NCI-H2081 treated with DMSO at 0.1 percent for 48 hours (cell line): ENCODE data around the gene DNAJC17.

Source experiments
- DNase-seq: peaks from one replicate; lab custom pipeline; 2025; lab: John Stamatoyannopoulos, UW

The DNAJC17 gene

GRCh38 chr15:40830884-40831283, 23.6 kb upstream of the DNAJC17 start:
- peak; percentile 87 for DNase-seq

DNA sequence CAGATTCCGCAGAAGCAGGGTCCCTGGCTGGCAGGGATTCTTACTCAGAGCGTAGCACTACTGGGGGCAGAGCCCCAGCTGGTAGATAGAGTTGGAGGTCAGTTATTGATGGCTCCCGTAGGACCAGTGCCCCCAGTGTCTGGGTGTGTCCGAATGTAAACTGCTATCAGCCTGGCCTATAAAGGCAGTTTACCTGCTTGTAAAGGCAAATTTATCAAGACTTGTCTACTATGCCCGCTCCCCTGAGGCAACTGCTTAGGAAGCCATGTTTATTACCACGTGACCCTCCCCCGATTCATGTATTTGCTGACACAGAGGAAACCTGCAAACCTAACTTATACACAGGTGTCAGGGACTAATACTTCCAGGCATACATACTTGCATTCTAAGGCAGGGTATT, 21.8 kb upstream of the DNAJC17 start:
- no peak for DNase-seq

DNA sequence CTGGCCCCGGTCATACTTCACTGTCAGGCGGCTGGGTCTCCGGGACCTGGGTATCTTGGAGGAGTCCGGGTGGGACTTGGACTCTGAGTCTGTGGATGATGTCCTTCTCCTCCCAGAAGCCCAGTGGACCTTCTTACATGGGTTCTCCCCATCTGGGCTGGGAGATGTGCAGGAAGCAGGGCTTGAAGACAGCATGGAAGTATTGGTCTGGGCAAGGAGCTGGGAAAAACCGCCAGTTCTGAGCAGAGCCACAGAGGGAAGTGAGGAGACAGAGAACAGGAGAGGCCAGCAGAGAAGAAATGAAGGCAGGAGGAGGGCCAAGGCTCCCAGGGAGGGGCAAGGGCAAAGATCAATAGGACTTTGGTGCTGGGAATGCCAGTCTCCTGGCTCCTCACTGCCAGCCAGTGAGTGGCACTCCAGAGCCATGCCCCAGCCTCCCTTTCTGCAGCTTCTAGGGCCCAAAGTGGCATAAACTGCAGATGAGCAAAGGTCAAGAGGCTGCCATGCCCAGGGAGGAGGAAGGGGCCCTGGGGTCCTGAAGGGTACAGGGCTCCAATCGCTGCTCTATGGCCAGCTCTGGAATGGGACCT, 21.3 kb upstream of the DNAJC17 start, which contains the start of gene PPP1R14D:
Gene PPP1R14D, minus strand, starts transcription at position 262 of the 590 bp plus-strand sequence. Its CDS starts 67 bp downstream, at position 195.
- DNase-seq, result no peak

- no peak for DNase-seq
Observed at GRCh38 chr15:40826423-40827075, 19.3 kb upstream of the DNAJC17 start.

- no peak for DNase-seq
Observed at GRCh38 chr15:40825661-40826422, 18.6 kb upstream of the DNAJC17 start.

GRCh38 chr15:40823572-40824343, 16.5 kb upstream of the DNAJC17 start:
- no peak for DNase-seq

DNA sequence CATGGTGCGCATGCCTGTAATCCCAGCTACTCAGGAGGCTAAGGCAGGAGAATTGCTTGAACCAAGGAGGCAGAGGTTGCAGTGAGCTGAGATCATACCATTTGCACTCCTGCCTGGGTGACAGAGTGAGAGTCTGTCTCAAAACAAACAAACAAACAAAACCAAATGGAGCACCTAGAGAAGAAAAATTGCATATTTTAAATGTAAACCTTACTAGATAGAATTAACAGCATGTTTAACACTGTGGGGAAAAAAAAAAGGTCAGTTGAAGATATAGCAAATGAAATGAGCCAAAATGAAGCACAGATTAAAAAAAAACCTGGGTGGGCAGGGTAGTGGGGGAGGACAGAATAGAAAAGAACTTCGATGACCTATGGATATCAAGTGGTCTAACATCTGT, 13.9 kb upstream of the DNAJC17 start:
- DNase-seq, result no peak

DNA sequence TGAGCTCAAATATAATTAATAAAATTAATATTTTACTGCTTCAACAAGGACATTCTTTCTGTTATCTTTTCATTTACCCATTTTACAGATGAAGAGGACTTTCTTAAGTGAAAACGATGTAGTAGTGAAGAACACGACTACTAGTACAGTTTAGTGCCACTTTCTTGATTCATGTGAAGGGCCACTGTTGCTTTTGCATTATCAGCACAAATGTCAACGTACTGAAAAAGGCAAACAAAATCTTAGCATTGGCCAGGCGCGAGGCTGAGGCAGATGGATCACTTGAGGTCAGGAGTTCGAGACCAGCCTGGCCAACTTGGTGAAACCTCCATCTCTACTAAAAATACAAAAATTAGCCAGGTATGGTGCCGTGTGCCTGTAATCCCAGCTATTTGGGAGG, 11.8 kb upstream of the DNAJC17 start:
- DNase-seq, result no peak

DNA sequence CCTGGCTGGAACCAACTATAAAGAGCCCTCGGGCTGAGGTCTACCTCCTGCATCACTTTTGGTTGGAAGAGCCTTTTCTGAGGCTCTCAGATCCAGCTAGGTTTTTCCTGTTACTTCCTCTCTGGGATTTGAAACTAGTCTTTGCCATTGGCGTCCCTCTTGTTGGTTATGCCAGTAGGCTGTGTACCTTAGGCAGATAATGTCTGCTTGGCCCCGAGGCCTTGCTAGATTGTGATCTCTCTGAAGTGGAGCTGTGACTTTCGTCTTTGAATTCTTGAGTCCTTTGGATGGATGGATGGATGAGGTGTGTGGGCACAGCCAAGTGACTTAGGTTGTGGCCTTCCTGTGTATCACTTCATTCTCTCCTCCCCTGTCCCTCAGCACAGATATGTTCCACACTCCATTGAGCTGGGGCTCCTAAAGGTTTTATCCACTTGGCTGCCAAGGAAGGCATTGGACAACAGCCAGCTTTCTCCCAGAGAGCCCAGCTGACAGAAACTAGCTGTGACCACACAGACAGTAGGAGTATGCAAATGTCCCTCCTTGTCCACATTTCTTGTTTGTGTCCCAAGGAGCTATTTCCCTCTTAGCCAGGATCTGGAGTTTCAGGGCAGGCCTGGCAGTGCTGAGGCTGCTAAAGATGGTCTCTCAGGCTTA, 7.9 kb upstream of the DNAJC17 start:
- DNase-seq, result no peak

GRCh38 chr15:40812721-40813425, 5.6 kb upstream of the DNAJC17 start:
- no peak for DNase-seq

DNA sequence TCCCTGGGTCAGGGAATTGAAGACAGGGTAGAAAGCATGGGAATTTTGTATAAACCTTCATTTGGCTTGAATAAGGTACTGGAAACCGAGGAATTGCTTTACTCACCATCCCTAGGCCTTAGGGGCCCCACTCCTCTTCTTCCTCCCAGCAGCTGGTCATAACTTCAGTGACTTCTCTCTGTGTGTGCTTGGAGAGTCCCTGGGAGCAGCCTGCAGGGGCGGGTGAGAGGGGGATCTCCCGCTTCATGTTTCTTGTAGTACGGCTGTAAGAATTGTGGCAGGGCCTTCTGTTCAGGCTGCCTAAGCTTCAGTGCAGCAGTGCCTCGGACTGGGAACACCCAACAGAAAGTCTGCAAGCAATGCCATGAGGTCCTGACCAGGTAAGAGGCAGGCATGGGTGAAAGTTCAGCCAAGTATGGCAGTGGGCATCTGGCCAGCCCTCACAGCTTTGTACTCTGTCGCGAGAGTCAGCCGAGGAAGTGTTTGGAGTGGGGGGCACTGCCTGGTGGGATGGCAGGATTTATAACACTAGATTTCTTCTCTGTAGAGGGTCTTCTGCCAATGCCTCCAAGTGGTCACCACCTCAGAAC, 1.7 kb upstream of the DNAJC17 start:
- DNase-seq, result no peak

- DNase-seq, result no peak
Observed at GRCh38 chr15:40807888-40808461, 702 bp upstream of the DNAJC17 start.

DNA sequence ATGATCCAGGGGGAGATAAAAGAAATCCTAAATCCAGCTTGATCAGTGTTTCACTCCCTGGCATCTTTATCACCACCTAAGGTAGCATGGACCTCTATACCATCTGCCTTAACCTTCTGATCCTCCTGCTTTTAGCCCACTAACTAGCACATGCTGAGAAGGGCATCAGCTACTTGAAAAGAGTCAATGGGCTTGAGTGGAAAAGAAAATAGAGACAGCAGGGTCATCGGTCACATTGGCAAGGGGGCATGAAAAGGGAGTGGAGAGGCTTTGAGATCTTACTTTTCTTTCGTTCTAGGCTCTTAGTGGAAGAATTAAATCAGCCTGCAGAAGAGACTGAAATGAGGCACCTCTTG, 623 bp downstream of the DNAJC17 start:
- DNase-seq, result no peak

- DNase-seq, result no peak
Observed at GRCh38 chr15:40803688-40804087, 3.6 kb downstream of the DNAJC17 start.

- DNase-seq, result no peak
Observed at GRCh38 chr15:40803076-40803475, 4.2 kb downstream of the DNAJC17 start.

- no peak for DNase-seq
Observed at GRCh38 chr15:40799523-40799922, 7.8 kb downstream of the DNAJC17 start.

GRCh38 chr15:40796512-40796911, 10.8 kb downstream of the DNAJC17 start:
- DNase-seq, result no peak

DNA sequence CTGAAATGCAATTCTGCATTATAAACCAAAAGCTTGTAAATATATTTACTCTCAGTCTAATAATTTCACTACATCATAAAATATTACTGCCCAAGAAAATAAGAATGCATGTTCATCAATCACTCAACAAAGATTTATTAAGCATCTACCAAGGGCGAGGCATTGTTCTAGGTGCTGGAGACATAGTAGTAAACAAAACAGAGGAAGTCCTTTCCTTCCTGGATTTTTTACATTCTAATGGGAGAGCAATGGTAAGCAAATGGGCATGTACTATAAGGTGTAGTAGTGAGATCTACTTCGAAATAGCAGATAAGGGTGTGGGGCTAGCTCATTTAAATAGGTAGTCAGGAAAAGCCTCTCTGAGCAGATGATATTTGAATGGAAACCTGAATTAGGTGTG, 11.2 kb downstream of the DNAJC17 start:
- DNase-seq, result no peak

DNA sequence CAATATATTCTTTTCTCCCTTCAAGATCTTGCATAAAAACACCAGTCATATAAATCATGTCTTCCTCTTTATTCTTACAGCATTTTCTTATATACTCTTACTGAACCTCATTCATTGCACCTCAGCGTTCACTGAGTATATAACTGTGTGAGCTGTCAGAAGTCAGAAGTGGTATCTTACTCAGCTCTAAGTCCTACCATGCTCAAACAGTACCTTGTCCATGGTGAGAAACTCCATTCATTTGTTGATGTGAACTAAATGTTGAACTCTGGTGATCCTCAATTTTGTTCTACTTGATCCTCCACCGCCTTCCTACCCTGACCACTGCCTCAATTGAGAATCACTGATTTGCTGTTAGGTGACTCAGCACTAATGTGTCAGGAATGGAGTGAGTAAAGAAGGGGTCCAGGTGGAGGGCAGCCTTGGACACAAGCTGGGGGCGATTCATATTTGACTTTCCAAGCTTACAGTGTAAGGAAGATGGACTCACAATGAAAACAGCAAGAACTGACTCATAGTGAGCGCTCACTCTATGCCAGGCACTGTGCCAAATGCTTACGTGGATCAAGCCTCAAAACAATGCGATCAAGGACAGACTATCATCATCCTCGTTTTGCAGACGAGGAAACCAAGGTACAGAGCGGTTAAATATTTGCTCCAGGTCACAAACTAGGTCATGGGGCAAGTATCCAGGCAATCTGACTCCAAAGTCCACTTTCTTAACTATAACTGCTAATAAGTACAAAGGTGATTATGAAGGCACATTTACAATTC, 13.9 kb downstream of the DNAJC17 start:
- no peak for DNase-seq

DNA sequence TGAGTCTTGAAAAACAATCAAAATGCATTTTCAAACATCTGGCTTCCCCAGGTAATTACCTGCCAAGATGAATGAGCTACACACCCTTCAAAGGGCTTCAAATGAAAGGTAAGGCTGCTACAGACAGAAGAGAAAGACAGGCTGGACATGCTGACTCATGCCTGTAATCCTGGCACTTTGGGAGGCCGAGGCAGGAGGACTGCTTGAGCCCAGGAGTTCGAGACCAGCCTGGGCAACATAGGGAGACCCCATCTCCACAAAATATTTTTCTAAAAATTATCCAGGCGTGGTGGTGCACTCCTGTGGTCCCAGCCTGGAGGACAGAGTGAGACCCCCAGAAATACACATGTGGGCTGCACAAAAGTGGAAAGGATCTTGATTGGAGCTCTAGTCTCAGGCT, 14.9 kb downstream of the DNAJC17 start:
- no peak for DNase-seq
